Measurements from ENCODE around the gene RAB31. TPM values are rescaled to one million over a fixed set of nuclear protein-coding genes. Genes with fewer than 3 reads are reported as not detected.

RAB31 gene
- total RNA-seq, 1 experiment from 2014 or later: 9.5 TPM

- intact Hi-C loops (cut with micrococcal nuclease; ENCODE audit: unreplicated experiment): no loop called here
- no peak for DNase-seq
- H3K4me3 Mint-ChIP-seq (ENCODE audit: unreplicated experiment): no peak overlapping the region
- no peaks in the 10 kb centered on the region for H3K36me3 Mint-ChIP-seq (ENCODE audit: insufficient read depth, unreplicated experiment)
- H3K9me3 Mint-ChIP-seq (ENCODE audit: unreplicated experiment): no peaks in the 10 kb centered on the region
- no peaks in the 10 kb centered on the region for H3K4me1 Mint-ChIP-seq (ENCODE audit: low read depth, unreplicated experiment)
- BruUV-seq (replicated peaks): no TSS peak
- ChIA-PET CTCF (no interaction called here), POLR2A (no interaction called here)
- H3K4me3 ChIP-seq (ENCODE audit: low read depth, low read length): no peak overlapping the region
- no peaks in the 10 kb centered on the region for H3K9me3 ChIP-seq
- no peaks in the 10 kb centered on the region for H3K36me3 ChIP-seq (ENCODE audit: control insufficient read depth, insufficient read depth, low read length)
- no peaks in the 10 kb centered on the region for H3K27me3 ChIP-seq (replicated peaks; ENCODE audit: control insufficient read depth, insufficient read depth, low read length)
- no peak overlapping the region for H3K27ac Mint-ChIP-seq (ENCODE audit: unreplicated experiment)
- H3K27me3 Mint-ChIP-seq (ENCODE audit: insufficient read depth, unreplicated experiment): no peaks in the 10 kb centered on the region
- H3K4me1 ChIP-seq: peaks cover 8% of the 10 kb centered on the region; the same call in 1 of the 2 replicates
- TF ChIP-seq, protein P1, sequence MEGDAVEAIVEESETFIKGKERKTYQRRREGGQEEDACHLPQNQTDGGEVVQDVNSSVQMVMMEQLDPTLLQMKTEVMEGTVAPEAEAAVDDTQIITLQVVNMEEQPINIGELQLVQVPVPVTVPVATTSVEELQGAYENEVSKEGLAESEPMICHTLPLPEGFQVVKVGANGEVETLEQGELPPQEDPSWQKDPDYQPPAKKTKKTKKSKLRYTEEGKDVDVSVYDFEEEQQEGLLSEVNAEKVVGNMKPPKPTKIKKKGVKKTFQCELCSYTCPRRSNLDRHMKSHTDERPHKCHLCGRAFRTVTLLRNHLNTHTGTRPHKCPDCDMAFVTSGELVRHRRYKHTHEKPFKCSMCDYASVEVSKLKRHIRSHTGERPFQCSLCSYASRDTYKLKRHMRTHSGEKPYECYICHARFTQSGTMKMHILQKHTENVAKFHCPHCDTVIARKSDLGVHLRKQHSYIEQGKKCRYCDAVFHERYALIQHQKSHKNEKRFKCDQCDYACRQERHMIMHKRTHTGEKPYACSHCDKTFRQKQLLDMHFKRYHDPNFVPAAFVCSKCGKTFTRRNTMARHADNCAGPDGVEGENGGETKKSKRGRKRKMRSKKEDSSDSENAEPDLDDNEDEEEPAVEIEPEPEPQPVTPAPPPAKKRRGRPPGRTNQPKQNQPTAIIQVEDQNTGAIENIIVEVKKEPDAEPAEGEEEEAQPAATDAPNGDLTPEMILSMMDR (IDR thresholded peaks at IDR 0.05; ENCODE audit: insufficient read depth in 1 of 2, low read depth in 1 of 2, low read length in 1 of 2, severe bottlenecking in 1 of 2, unreplicated experiment in 1 of 2): no peak
Measured at GRCh38 chr18:9786631-9787030, 78.5 kb downstream of the RAB31 start.

DNA sequence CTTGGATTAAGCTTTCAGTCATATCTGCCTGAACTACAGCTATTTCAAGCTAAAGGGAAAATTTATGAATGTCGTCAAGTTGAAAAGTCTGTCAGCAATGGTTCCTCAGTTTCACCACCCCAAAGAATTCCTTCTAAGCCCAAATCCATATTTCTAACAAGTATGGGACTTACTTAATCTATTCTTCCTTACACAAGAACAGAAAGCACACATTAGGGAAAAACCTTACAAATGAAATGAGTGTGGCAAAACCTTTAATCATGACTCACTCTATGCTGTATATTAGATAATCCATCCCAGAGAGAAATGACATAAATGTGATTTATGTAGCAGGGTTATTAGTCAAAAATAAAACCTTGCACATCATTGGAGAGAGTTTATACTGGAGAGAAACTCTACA is 78.9 kb downstream of the RAB31 start:
- no peaks in the 10 kb centered on the region for H3K9me3 Mint-ChIP-seq (ENCODE audit: unreplicated experiment)
- H3K4me3 ChIP-seq (ENCODE audit: low read depth, low read length): no peak overlapping the region
- ChIA-PET CTCF (no interaction called here), POLR2A (no interaction called here)
- BruUV-seq (replicated peaks): no TSS peak
- H3K36me3 Mint-ChIP-seq (ENCODE audit: insufficient read depth, unreplicated experiment): no peaks in the 10 kb centered on the region
- H3K36me3 ChIP-seq (ENCODE audit: control insufficient read depth, insufficient read depth, low read length): no peaks in the 10 kb centered on the region
- H3K4me1 Mint-ChIP-seq (ENCODE audit: low read depth, unreplicated experiment): no peaks in the 10 kb centered on the region
- no peak for DNase-seq
- no peaks in the 10 kb centered on the region for H3K27me3 Mint-ChIP-seq (ENCODE audit: insufficient read depth, unreplicated experiment)
- H3K27me3 ChIP-seq (replicated peaks; ENCODE audit: control insufficient read depth, insufficient read depth, low read length): no peaks in the 10 kb centered on the region
- TF ChIP-seq, protein P1 (IDR thresholded peaks at IDR 0.05; ENCODE audit: insufficient read depth in 1 of 2, low read depth in 1 of 2, low read length in 1 of 2, severe bottlenecking in 1 of 2, unreplicated experiment in 1 of 2): no peak
- no peak overlapping the region for H3K27ac Mint-ChIP-seq (ENCODE audit: unreplicated experiment)
- no peaks in the 10 kb centered on the region for H3K9me3 ChIP-seq
- intact Hi-C loops (cut with micrococcal nuclease; ENCODE audit: unreplicated experiment): no loop called here
- peaks cover 7% of the 10 kb centered on the region; the same call in 1 of the 2 replicates for H3K4me1 ChIP-seq
- no peak overlapping the region for H3K4me3 Mint-ChIP-seq (ENCODE audit: unreplicated experiment)

DNA sequence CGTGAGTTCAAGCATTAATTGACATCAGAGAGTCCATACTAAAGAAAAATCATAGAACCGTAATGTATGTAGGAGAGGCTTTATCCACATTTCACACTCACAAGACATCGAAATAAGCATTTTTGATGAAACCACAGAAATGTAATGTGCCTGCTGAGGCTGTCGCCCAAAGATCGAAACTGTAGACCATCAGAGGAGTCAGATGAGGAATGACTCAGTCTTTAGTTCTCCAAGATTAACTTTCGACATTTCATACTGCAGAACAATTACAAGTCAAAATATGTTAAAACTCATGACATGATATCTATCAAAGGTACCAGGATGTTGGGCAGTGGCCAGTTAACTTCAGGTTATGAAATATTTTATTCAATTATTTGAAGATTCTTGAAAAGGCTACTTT is 79.6 kb downstream of the RAB31 start:
- intact Hi-C loops (cut with micrococcal nuclease; ENCODE audit: unreplicated experiment): no loop called here

More for the DNA sequence above, 79.6 kb downstream of the RAB31 start:
- H3K27me3 ChIP-seq (replicated peaks; ENCODE audit: control insufficient read depth, insufficient read depth, low read length): no peaks in the 10 kb centered on the region
- no peaks in the 10 kb centered on the region for H3K27me3 Mint-ChIP-seq (ENCODE audit: insufficient read depth, unreplicated experiment)
- H3K9me3 ChIP-seq: no peaks in the 10 kb centered on the region
- TF ChIP-seq, protein P1 (IDR thresholded peaks at IDR 0.05; ENCODE audit: insufficient read depth in 1 of 2, low read depth in 1 of 2, low read length in 1 of 2, severe bottlenecking in 1 of 2, unreplicated experiment in 1 of 2): no peak
- ChIA-PET POLR2A (no interaction called here), CTCF (no interaction called here)
- H3K36me3 Mint-ChIP-seq (ENCODE audit: insufficient read depth, unreplicated experiment): no peaks in the 10 kb centered on the region
- peaks cover under 1% of the 10 kb centered on the region; the same call in 1 of the 2 replicates for H3K4me1 ChIP-seq
- no peak for DNase-seq
- H3K36me3 ChIP-seq (ENCODE audit: control insufficient read depth, insufficient read depth, low read length): no peaks in the 10 kb centered on the region
- no TSS peak for BruUV-seq (replicated peaks)
- no peak overlapping the region for H3K27ac Mint-ChIP-seq (ENCODE audit: unreplicated experiment)
- no peak overlapping the region for H3K4me3 ChIP-seq (ENCODE audit: low read depth, low read length)
- H3K9me3 Mint-ChIP-seq (ENCODE audit: unreplicated experiment): no peaks in the 10 kb centered on the region
- H3K4me1 Mint-ChIP-seq (ENCODE audit: low read depth, unreplicated experiment): no peaks in the 10 kb centered on the region
- H3K4me3 Mint-ChIP-seq (ENCODE audit: unreplicated experiment): no peak overlapping the region
